ENCODE measurements around the gene NTMT1.
"Not testable (repeated sequence)": the region's sequence is repeated elsewhere in the genome, so short reads cannot be mapped to it uniquely, and the experiment has no call there.

NTMT1 gene

GRCh38 chr9:129656795-129657390, 30.9 kb downstream of the NTMT1 start:
- no peak overlapping the region for H3K4me3 ChIP-seq (replicated peaks; ENCODE audit: low read depth, low read length)
- TF ChIP-seq CTCF (IDR thresholded peaks at IDR 0.05; ENCODE audit: low read length, missing control alignments): no peak
- DNase-seq (ENCODE audit: low read depth): no peak

GRCh38 chr9:129661029-129661428, 35.1 kb downstream of the NTMT1 start:
- no peak for DNase-seq (ENCODE audit: low read depth)
- TF ChIP-seq CTCF (IDR thresholded peaks at IDR 0.05; ENCODE audit: low read length, missing control alignments): no peak
- no peak overlapping the region for H3K4me3 ChIP-seq (replicated peaks; ENCODE audit: low read depth, low read length)

- DNase-seq (ENCODE audit: low read depth); H3K4me3 ChIP-seq (replicated peaks; ENCODE audit: low read depth, low read length): not testable (repeated sequence)
These were observed 36.3 kb downstream of the NTMT1 start for GRCh38 chr9:129662239-129662638.

- TF ChIP-seq CTCF (IDR thresholded peaks at IDR 0.05; ENCODE audit: low read length, missing control alignments): no peak
- DNase-seq (ENCODE audit: low read depth): no peak
- H3K4me3 ChIP-seq (replicated peaks; ENCODE audit: low read depth, low read length): no peak overlapping the region
These were observed 38.9 kb downstream of the NTMT1 start for GRCh38 chr9:129664746-129665388.

GRCh38 chr9:129665389-129665775, 39.4 kb downstream of the NTMT1 start, which contains the start of gene PRRX2:
TSS of gene PRRX2 (plus strand) at chr9:129665647. CDS start at chr9:129665868, 221 bp downstream.
- DNase-seq (ENCODE audit: low read depth): no peak
- H3K4me3 ChIP-seq (replicated peaks; ENCODE audit: low read depth, low read length): no peak within 1 kb of the TSS
- no peak for TF ChIP-seq CTCF (IDR thresholded peaks at IDR 0.05; ENCODE audit: low read length, missing control alignments)

GRCh38 chr9:129665814-129666520, 40.0 kb downstream of the NTMT1 start:
- DNase-seq (ENCODE audit: low read depth): no peak
- no peak for TF ChIP-seq CTCF (IDR thresholded peaks at IDR 0.05; ENCODE audit: low read length, missing control alignments)
- H3K4me3 ChIP-seq (replicated peaks; ENCODE audit: low read depth, low read length): no peak overlapping the region

GRCh38 chr9:129666575-129666974, 40.6 kb downstream of the NTMT1 start:
- H3K4me3 ChIP-seq (replicated peaks; ENCODE audit: low read depth, low read length): no peak overlapping the region
- no peak for DNase-seq (ENCODE audit: low read depth)
- TF ChIP-seq CTCF (IDR thresholded peaks at IDR 0.05; ENCODE audit: low read length, missing control alignments): no peak
